GM12865 (cell line): Measurements from ENCODE around the gene CEP128.

Experiments
- DNase-seq: peaks from one replicate; pipeline ENCODE4 v3.0.0; 2010; ENCODE audit warnings: low read depth
- H3K4me3 ChIP-seq: 2 replicates; pipeline ENCODE4 v1.5.1; 2011; ENCODE audit warnings: mild to moderate bottlenecking, low read depth, low read length, control low read depth
- CTCF ChIP-seq: IDR thresholded peaks from 2 replicates; pipeline ENCODE4 v1.5.1; 2011; ENCODE audit warnings: low read length, control low read depth, low read depth, inconsistent platforms; ENCODE audit not compliant: insufficient read depth; ENCODE audit errors: missing control alignments

CEP128 gene

GRCh38 chr14:80787876-80788275, 153.7 kb downstream of the CEP128 start:
- DNase-seq, result no peak
- no peak overlapping the region for H3K4me3 ChIP-seq
- no peak for TF ChIP-seq CTCF

- no peak for TF ChIP-seq CTCF
- no peak overlapping the region for H3K4me3 ChIP-seq
- no peak for DNase-seq
These were observed 156.7 kb downstream of the CEP128 start for GRCh38 chr14:80784820-80785219.

GRCh38 chr14:80781972-80782367, 159.6 kb downstream of the CEP128 start:
- no peak overlapping the region for H3K4me3 ChIP-seq
- DNase-seq, result no peak
- TF ChIP-seq CTCF, result no peak

GRCh38 chr14:80780500-80780899, 161.0 kb downstream of the CEP128 start:
- DNase-seq, result no peak
- no peak for TF ChIP-seq CTCF
- H3K4me3 ChIP-seq, result no peak overlapping the region

GRCh38 chr14:80776657-80777056, 164.9 kb downstream of the CEP128 start:
- no peak for TF ChIP-seq CTCF
- no peak for DNase-seq
- no peak overlapping the region for H3K4me3 ChIP-seq

GRCh38 chr14:80776186-80776585, 165.4 kb downstream of the CEP128 start:
- DNase-seq, result no peak
- no peak overlapping the region for H3K4me3 ChIP-seq
- no peak for TF ChIP-seq CTCF

GRCh38 chr14:80772504-80772903, 169.0 kb downstream of the CEP128 start:
- no peak for TF ChIP-seq CTCF
- DNase-seq, result no peak
- H3K4me3 ChIP-seq, result no peak overlapping the region
